Jurkat, Clone E6-1 (cell line): ENCODE measurements around the gene ARHGEF38.

ENCODE experiments used
- DNase-seq: peaks from one replicate; pipeline ENCODE4 v3.0.0-alpha.2; 2011; ENCODE audit warnings: low read depth, low spot score
- H3K4me3 ChIP-seq: 2 replicates; pipeline ENCODE4 v1.5.1; 2011; ENCODE audit warnings: mild to moderate bottlenecking, low read length, control low read depth, moderate library complexity

ARHGEF38 gene

DNA sequence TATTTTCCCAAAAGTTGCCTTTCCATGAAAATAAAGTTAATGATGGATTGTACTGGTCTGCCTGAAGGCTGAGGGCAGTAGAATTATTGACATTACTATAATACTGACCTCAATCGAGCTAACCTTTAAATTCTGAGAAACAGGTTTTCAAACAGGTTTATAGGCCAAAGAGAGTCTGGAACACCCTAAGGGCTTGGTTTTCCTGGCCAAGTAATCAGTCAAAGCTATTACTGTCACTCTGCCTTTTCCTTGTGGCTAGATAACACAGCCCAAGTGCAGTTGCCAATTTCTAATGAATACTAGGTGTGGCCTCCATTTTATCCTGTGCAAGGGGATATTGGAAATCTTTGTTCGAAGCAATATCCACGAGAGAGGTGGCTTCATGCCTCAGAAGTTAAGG is 80.8 kb downstream of the ARHGEF38 start:
- no peak overlapping the region for H3K4me3 ChIP-seq
- no peak for DNase-seq

DNA sequence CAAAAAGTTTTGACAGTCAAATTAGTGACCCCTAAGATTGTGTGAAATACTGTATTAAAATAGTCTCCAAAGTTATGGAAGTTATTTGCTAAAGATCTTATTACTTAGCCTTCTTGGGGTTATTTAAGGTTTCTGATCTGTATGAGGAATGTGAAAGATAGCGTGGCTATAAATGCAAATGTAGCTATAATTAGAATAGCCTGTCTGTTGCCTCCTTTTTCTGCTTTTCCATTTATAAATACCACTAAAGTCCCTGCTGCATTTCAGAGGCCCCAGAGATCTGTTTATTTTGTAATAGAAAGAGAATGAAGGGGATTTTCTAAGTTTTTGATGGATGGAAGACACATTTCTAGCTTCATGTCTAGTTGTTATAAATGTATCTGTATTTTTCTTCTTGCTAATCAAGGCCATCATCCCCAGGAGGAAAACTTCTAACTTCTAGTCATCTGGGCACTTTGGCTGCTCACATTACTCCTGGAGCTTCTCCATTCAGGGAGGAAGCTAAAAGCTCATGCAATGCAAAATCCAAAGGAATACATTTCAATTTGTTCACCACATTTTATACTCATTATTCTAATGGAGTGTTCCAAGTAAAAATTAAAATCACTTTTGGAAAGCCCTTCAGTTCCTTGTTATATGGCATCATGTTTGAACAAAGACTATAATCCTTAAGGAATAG is 82.1 kb downstream of the ARHGEF38 start:
- H3K4me3 ChIP-seq: no peak overlapping the region
- DNase-seq: no peak

DNA sequence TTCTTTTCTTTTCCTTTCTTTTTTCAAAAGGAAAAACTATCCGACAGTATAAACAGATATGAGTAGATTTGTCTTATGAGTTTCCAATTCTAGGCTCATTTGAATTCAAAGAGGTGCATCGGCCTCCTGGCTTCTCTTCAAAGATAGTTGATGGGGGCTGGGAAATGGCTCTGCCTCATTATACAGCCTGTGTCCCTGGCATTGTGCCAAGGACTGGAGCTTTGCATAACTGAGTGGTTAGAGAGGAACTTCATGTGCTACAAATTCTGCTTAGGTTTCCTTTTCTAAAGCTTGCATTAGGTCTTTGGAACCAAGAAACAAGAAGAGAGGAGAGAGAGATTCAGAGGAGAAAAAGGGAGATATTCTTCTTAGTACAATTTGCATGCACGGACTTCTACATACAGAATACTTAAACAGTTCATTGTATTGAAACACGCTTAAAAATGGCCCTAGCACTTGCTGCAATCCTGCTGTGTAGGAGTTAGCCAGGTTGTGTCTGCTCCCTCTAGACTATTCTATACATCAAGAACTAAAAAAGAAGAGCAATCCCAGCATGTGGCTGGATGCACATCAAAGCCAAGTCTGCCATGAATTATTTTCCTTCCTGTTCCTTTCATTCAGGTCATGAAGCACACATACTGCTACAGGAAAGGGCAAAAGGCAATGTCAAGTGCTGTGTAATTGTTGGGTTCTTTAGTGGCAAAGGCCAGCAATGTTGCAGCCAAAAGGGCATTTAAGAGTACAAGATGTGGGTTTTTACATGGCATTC is 85.2 kb downstream of the ARHGEF38 start:
- DNase-seq: peak; percentile 22
- H3K4me3 ChIP-seq: no peak overlapping the region

DNA sequence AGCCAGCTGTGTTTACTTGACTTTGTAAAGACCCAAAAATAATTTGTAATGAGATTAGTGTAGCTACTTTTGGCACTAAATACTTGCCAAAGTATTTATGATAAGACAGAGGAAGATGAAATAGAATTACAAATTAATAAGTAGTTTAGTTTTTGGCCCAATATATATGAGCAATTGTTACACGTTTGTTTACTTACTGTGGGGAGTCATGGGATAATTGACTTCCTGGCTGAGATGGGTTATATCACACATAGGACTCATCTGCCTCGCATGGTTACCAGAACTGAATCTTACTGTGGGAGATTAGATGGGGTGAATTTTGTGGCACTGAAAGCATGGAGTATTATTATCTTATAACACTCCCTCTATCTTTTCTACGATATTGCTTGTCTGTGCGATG is 89.4 kb downstream of the ARHGEF38 start:
- no peak for DNase-seq
- H3K4me3 ChIP-seq: no peak overlapping the region

DNA sequence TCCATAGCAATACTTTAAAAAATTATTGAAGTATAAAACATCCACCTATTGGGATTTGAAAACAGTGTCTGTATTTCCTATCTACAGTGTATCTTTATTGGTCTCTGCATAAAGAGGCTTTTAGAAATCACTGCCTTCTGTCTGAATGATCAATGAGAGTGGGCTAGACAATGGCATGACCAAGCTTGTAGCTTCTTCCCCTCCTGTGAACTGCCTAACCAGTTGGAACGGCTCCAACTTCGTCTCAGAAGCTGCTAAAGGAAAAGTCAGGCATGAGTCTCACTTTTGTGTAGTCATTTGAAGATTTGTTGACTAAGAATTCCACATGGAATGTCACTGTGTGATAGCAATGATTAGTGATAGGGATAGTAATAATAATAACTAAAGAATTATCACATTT is 91.8 kb downstream of the ARHGEF38 start:
- H3K4me3 ChIP-seq: no peak overlapping the region
- DNase-seq: no peak

DNA sequence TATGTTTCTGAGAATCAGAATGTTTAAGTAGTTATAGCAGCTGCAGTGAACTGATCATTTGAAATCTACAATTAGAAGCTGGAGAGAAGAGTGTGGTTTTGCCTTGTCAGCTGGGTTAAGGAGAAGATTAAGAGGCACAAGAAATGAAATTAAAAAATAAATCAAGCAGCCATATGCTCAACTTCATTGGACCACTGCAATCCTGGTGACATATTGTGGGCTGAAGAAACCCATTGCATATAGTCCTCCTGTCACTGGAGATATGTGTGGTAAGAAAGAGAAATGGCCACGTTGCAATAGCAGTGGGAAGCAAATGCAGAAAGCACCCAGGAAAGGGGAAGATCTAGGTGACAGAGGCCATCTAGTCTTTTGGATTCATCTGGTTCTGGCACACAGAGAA is 93.0 kb downstream of the ARHGEF38 start:
- H3K4me3 ChIP-seq: no peak overlapping the region

DNA sequence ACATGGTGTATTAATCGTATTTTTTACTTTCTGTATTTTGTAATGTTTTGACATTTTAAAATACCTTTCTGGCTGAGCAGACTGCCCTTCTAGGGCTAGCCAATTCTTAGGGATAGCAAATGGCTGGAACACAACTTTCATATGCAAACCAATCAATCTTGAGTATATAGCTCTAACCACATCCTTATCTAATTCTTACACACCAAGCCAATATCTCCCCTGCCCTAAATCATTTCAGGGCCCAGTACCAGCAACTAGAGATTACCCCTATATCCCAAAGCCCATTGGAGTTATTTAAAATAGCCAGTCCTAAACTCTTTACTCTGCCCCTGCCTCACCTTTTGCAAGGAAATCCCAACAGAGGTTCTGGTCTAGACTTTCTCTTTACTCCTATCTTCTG is 97.8 kb downstream of the ARHGEF38 start:
- DNase-seq: no peak
- H3K4me3 ChIP-seq: no peak overlapping the region

More for the DNA sequence above, 93.0 kb downstream of the ARHGEF38 start:
- no peak for DNase-seq

DNA sequence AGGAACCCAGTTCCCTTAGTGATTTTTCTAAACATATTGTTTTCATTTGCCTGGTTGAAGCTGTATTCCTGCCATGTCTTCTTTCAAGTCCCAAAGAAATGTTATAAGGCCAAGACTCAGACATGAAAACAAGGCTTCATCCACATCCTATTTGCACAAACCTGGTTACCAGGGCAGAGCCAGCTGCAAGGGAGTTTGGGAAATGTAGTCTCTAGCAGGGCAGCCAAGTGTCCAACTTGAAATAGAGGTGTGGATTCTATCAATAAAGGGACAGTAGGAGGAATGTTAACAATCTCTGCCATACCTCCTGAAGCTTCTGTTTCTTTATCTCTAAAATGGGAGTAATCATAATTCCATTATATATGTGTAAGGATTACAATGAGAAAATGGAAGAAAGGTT is 99.5 kb downstream of the ARHGEF38 start:
- no peak overlapping the region for H3K4me3 ChIP-seq
- no peak for DNase-seq

DNA sequence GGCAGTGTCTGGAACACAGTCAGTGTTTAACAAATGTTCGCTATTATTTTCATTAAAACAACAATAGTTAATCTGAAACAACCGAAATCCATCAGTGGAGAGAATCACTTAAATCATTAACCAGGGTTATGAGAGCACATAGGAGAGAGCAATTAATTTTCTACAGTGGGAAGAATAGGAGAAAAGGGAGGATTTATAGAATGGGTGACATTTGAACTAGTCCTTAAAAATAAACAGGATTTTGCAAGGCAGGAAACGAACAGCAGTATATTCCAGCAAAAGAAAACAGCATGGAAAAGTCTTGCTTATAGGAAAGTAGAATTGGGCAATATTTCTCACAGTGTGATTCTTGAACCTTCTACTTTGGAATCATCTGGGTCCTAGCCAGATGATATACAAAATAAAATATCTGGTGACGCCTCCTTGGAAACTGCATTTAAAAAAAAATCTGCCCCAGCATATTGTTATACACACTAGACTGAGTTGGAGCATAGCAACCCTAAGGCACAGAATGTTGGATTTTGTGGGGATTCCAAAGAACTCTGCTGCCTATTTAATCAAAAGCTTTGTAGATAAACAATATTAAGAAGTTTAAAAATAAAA is 100.0 kb downstream of the ARHGEF38 start:
- no peak overlapping the region for H3K4me3 ChIP-seq
- no peak for DNase-seq

DNA sequence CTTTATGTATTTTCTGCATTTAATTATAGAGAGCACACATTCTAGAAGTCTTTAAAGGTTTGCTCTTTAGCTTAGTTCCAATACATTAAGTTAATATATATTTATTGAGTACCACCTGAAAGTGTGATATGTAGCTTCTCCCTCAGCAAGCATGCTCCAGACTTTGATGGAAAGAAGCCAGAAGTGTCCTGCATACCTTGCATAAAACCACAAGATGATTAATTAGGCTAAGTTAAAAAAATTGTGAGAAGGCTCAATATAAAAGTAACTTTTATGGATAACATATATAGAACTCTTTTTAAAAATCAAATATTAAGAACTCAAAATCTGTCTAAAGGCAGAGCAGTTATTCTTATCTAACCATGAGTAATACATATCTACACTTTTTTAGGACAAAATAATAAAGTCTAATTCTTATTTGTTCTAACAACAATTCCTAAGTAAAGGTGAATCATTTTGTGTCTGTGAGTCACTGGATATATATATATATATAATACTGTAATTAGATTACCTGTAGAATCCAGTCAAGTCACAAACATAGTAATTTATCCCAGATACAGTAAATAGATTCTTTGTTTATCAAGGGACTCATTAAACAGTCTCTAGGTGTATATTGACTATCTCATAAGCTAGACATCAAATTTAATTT is 104.8 kb downstream of the ARHGEF38 start:
- no peak overlapping the region for H3K4me3 ChIP-seq
- no peak for DNase-seq

DNA sequence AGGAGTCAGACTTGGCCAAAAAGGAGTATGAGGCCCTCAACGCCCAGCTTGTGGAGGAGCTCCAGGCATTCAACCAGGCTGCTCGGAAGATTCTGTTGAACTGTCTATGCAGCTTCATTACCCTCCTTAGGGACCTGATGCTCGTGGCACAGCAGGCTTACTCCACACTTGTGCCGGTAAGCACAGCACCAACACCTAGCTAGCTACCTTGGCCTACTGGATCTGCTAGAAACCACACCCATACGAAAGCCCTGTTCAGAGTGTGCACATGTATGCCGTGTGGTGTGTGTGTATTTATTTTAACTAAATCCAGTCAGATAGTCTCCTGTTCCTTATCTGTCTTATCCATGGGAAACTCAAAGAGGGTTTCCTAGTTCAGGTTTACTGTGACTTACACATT is 106.8 kb downstream of the ARHGEF38 start:
- no peak for DNase-seq
- no peak overlapping the region for H3K4me3 ChIP-seq

DNA sequence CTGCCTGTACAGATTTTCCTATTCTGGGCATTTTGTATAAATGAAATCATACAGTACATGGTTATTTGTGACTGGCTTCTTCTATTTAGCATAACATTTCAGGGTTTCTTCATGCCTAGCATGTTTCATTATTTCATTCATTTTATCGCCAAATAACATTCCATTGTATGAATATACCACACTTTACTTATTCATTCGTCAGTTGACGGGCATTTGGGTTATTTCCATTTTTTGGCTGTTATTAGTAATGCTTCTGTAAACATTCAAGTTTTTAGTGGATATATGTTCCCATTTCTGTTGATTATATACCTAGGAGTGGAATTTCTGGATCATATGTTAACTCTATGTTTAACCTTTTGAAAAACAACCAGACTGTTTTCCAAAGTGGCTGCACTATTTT is 108.6 kb downstream of the ARHGEF38 start:
- DNase-seq: no peak
- no peak overlapping the region for H3K4me3 ChIP-seq

DNA sequence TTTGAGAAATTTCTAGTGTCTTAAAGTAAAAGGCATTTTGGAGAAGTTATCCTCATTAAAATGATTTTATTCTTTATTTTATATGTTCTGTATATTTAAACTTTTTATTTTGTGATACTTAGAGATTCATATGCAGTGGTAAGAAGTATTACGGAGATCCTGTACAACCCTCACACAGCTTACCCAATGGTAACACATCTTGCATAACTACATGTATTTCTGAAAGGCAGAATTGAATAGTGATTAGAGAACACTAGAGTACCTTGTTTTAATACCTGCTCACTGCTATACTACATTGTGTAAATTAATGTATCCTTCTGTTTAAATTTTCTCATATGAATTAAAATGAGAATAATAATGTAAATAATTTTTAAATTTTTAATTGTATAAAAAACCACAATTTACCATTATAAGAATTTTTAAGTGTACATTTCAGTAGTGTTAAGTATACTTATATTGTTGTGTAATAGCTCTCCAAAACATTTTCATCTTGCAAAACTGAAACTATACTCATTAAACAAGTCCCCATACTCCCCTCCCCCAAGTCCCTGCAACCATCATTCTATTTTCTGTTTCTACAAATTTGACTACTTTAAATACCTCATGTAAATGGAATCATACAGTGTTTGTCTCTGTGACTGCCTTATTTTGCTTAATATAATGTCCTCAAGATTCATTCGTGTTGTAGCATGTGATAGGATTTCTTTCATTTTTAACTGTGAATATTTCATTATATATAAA is 110.7 kb downstream of the ARHGEF38 start:
- no peak overlapping the region for H3K4me3 ChIP-seq
- no peak for DNase-seq

DNA sequence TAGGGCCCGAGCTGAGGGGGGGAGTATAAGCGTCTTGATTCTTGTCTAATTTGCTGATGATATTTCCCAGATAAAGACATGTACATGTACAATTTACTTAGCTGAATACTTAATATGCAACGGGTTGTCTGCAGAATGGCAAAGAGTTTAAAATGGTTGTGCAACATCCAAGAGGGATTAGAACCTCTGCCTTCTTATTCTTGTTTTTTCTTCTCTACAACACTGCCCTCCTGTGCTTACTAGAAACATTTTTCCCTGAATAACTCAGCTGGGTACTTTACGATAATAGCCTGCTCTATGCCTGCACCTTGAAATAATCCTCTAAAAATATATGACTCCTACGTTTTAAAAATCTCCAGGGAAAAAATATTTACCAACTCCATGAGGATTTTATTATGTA is 114.3 kb downstream of the ARHGEF38 start:
- no peak for DNase-seq
- no peak overlapping the region for H3K4me3 ChIP-seq

DNA sequence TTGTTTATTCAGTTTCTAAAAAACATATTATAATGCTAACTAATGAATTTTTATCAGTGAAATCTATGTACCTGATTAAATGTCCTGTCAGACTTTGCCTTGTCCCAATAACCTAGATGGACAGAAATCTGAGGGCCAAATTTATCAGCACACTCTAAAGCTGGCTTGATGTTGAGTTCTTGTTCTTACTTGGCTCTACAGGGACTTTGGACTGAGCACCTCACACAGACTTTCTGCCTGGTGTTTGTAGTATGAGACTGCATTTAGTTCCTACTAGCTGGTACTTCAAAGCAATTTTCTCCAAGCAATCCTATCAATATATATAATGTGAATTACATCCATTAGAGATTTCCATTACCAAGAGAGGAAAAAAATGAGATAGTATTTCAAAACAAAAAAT is 118.3 kb downstream of the ARHGEF38 start:
- no peak for DNase-seq
- no peak overlapping the region for H3K4me3 ChIP-seq

DNA sequence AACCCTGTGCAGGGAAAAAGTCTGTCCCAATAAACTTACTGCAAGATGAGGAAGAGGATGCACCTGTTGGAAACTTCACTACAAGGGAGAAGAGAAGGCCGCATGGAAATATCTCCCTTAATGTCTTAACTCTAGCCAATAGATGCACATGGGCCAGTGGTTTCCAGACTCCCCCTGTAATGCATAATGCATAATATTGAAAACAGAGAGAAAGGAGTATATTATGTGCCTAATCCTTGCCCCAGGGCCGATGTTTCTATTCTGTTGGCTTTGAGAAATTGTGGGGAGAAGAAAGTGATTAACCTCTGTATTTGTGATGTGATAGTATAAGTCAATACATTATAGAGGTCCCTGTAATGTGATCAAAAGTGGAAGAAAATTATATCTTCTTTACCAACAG is 118.9 kb downstream of the ARHGEF38 start:
- no peak overlapping the region for H3K4me3 ChIP-seq
- DNase-seq: no peak

DNA sequence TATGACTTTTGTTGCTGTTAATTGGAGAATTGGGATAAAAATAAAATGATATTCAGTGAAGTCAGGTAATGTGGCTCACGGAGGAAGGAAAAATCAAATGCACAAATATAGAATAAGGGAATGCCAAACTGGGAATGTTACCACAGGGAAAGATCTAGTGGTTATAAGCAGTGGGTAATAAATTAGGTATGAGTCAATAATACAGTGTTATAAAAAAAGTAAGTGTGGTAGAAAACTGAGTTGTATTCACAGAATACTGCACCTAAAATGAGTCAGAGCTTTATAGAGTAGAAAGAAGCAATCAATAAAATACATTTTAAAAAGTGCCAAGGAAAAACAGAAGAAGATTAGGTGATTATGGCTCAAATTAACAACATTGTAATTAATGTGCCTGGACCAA is 121.6 kb downstream of the ARHGEF38 start:
- H3K4me3 ChIP-seq: no peak overlapping the region
- no peak for DNase-seq

DNA sequence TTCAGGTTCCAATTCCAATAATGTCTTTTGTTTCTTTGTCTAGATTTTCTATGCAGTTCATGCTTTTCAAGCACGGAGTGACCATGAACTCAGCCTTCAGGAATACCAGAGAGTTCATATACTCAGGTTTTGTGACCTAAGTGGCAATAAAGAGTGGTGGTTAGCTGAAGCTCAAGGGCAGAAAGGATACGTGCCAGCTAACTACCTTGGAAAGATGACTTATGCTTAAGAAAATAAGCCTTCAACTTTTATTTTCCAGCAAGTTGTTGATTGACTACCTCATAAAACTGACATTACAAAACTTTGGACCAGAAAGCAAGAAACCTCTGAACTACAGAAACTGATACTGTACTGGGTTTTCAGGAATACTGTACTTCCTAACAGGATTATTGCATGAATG is 125.3 kb downstream of the ARHGEF38 start:
- H3K4me3 ChIP-seq: no peak overlapping the region
- no peak for DNase-seq

DNA sequence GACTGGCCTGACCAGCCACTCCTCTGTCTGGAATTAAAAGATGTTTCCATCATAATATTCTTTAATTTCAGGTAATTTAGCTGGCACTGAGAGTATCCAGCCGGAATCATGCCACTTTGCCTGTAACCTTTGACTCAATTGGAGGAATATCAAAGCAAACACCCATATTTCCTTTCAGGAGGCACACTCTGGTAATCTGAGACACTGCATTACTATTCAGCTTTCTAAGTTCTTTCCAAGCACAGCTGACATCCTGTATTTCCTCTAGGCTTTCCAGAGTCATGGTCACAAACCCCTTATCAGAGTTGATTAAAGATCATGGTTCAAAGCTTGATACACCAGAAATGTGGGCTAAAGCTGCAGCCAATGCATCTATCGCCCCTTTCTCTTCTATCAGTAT is 126.8 kb downstream of the ARHGEF38 start:
- H3K4me3 ChIP-seq: no peak overlapping the region
- DNase-seq: no peak
